HepG2 (cell line): ENCODE data around the gene ZNF683. TPM values are rescaled to one million over a fixed set of nuclear protein-coding genes. Genes with fewer than 3 reads are reported as not detected.

Source experiments
- ATF2 ChIP-seq: sonication (generic); formaldehyde crosslinking; IDR thresholded peaks from 2 replicates; pipeline ENCODE4 v1.4.0; 2020; ENCODE audit warnings: missing genetic modification reagents
- BCL6 ChIP-seq: IDR thresholded peaks from 2 replicates; pipeline ENCODE4 v1.6.1; 2016; ENCODE audit warnings: missing genetic modification reagents, missing compliant biosample characterization
- GATA4 ChIP-seq: sonication (generic); IDR thresholded peaks from 2 replicates; pipeline ENCODE4 v1.6.1; 2016; ENCODE audit warnings: antibody characterized with exemption, low read depth, borderline replicate concordance
- GATAD1 ChIP-seq: IDR thresholded peaks from 2 replicates; pipeline ENCODE4 v1.6.1; 2016; ENCODE audit warnings: missing genetic modification reagents, missing compliant biosample characterization
- HOMEZ ChIP-seq: IDR thresholded peaks from 2 replicates; pipeline ENCODE4 v1.6.1; 2016; ENCODE audit warnings: low read depth
- IKZF4 ChIP-seq: sonication (generic); formaldehyde crosslinking; IDR thresholded peaks from 2 replicates; pipeline ENCODE4 v1.5.1; 2020; ENCODE audit warnings: borderline replicate concordance, mild to moderate bottlenecking, low read depth, missing genetic modification reagents; ENCODE audit errors: not compliant biosample characterization
- ISX ChIP-seq: sonication (generic); formaldehyde crosslinking; conservative IDR thresholded peaks from 2 replicates; pipeline ENCODE4 v1.5.0; 2020; ENCODE audit warnings: missing genetic modification reagents
- KAT2B ChIP-seq: fragments of 150-350 bp; IDR thresholded peaks from 2 replicates; pipeline ENCODE4 v1.6.1; 2014; ENCODE audit warnings: low read depth, low read length, borderline replicate concordance
- MEF2D ChIP-seq: sonication (generic); formaldehyde crosslinking; IDR thresholded peaks from 2 replicates; pipeline ENCODE4 v1.5.1; 2020; ENCODE audit warnings: mild to moderate bottlenecking, missing genetic modification reagents
- MYNN ChIP-seq: sonication (generic); formaldehyde crosslinking; IDR thresholded peaks from 2 replicates; pipeline ENCODE4 v1.4.0; 2020; ENCODE audit warnings: mild to moderate bottlenecking, low read depth, missing genetic modification reagents
- RFX5 ChIP-seq: IDR thresholded peaks from 2 replicates; pipeline ENCODE4 v1.6.1; 2011; ENCODE audit warnings: low read depth, low read length, improper control_type of control experiment
- SETDB1 ChIP-seq: sonication (generic); formaldehyde crosslinking; IDR thresholded peaks from 2 replicates; pipeline ENCODE4 v1.5.1; 2020; ENCODE audit warnings: missing genetic modification reagents, mild to moderate bottlenecking, borderline replicate concordance
- SP1 ChIP-seq, 2 experiments: fragments of 450-650 bp in 1 of 2; sonication (generic) in 1 of 2; formaldehyde crosslinking in 1 of 2; IDR thresholded peaks; 2 replicates each; pipeline versions ENCODE4 v1.4.0 to v1.6.1; 2016 to 2020; ENCODE audit warnings: missing genetic modification reagents in 1 of 2
- ZFP41 ChIP-seq: sonication (generic); formaldehyde crosslinking; IDR thresholded peaks from 2 replicates; pipeline ENCODE4 v1.4.0; 2020; ENCODE audit warnings: mild to moderate bottlenecking, missing genetic modification reagents, borderline replicate concordance
- ZNF225 ChIP-seq: sonication (generic); formaldehyde crosslinking; IDR thresholded peaks from 2 replicates; pipeline ENCODE4 v1.4.0; 2020; ENCODE audit warnings: mild to moderate bottlenecking, missing genetic modification reagents
- ZNF232 ChIP-seq: sonication (generic); formaldehyde crosslinking; IDR thresholded peaks from 2 replicates; pipeline ENCODE4 v1.4.0; 2020; ENCODE audit warnings: missing genetic modification reagents, borderline replicate concordance
- ZNF274 ChIP-seq: sonication (generic); formaldehyde crosslinking; IDR thresholded peaks from 2 replicates; pipeline ENCODE4 v1.5.1; 2020; ENCODE audit warnings: mild to moderate bottlenecking, missing genetic modification reagents
- ZNF460 ChIP-seq: sonication (generic); formaldehyde crosslinking; IDR thresholded peaks from 2 replicates; pipeline ENCODE4 v1.5.1; 2020; ENCODE audit warnings: missing genetic modification reagents, mild to moderate bottlenecking, borderline replicate concordance
- ZNF501 ChIP-seq: sonication (generic); formaldehyde crosslinking; IDR thresholded peaks from 2 replicates; pipeline ENCODE4 v1.5.1; 2020; ENCODE audit warnings: mild to moderate bottlenecking, moderate library complexity, missing genetic modification reagents
- ZNF503 ChIP-seq: sonication (generic); formaldehyde crosslinking; IDR thresholded peaks from 2 replicates; pipeline ENCODE4 v1.4.0; 2020; ENCODE audit warnings: missing genetic modification reagents
- ZNF510 ChIP-seq: sonication (generic); formaldehyde crosslinking; IDR thresholded peaks from 2 replicates; pipeline ENCODE4 v1.4.0; 2020; ENCODE audit warnings: low read depth, mild to moderate bottlenecking, missing genetic modification reagents
- ZNF577 ChIP-seq: sonication (generic); formaldehyde crosslinking; IDR thresholded peaks from 2 replicates; pipeline ENCODE4 v1.4.0; 2020; ENCODE audit warnings: mild to moderate bottlenecking, low read depth, missing genetic modification reagents, borderline replicate concordance
- ZNF747 ChIP-seq: sonication (generic); formaldehyde crosslinking; IDR thresholded peaks from 2 replicates; pipeline ENCODE4 v1.8.1; 2023; ENCODE audit warnings: missing genetic modification reagents, mild to moderate bottlenecking, borderline replicate concordance
- ZNF850 ChIP-seq: sonication (generic); formaldehyde crosslinking; conservative IDR thresholded peaks from 2 replicates; pipeline ENCODE4 v1.9.0; 2021; ENCODE audit warnings: mild to moderate bottlenecking, missing genetic modification reagents
- polyA plus RNA-seq, 8 experiments: library from polyadenylated mRNA; depleted of rRNA in 3 of 8; stranded (reverse) in 7 of 8; unstranded in 1 of 8; fragments of >200 nt; fragmentation: Illumina TruSeq in 4 of 8; extraction: Trizol in 4 of 8; gene quantifications; 2 replicates each; pipeline versions ENCODE4 v1.2.1 to v1.2.3, GENCODE V29; 2011 to 2016; ENCODE audit warnings: low read depth in 4 of 8, missing spikeins in 1 of 8, mixed read lengths in 1 of 8; ENCODE audit not compliant: insufficient read depth in 1 of 8
- total RNA-seq, 5 experiments: library from RNA; depleted of rRNA; stranded (reverse); fragments of >200 nt; fragmentation: Illumina TruSeq; extraction: Trizol; gene quantifications; 2 replicates each; pipeline ENCODE4 v1.2.3, GENCODE V29; 2016; ENCODE audit warnings: low read depth in 1 of 5

ZNF683 gene
- total and polyA plus RNA-seq, 2 of the 13 experiments (the other 11 are each of a cell fraction or from before 2014, with no cell fraction given) = not detected

GRCh38 chr1:26350701-26351589 lies 21.6 kb downstream of the ZNF683 start (continued):
- TF ChIP-seq BCL6 (CRISPR knock-in tag) (0 out of 2 replicates have a peak, but pooled peaks have one; percentile 33), GATA4 (peak; percentile 76; the same call in 1 of the 2 replicates), ZFP41 (no peak), SP1 (IDR thresholded peaks at IDR 0.05) (no peak), SP1 (CRISPR knock-in tag; IDR thresholded peaks at IDR 0.05) (no peak), ZNF850 (CRISPR knock-in tag) (no peak), ZNF577 (no peak), ZNF232 (CRISPR knock-in tag) (no peak), ZNF460 (peak; percentile 32; the same call in 1 of the 2 replicates), MYNN (CRISPR knock-in tag) (no peak), RFX5 (0 out of 2 replicates have a peak, but pooled peaks have one; percentile 38), ZNF510 (CRISPR knock-in tag) (0 out of 2 replicates have a peak, but pooled peaks have one; percentile 6), ZNF274 (CRISPR knock-in tag) (0 out of 2 replicates have a peak, but pooled peaks have one; percentile 25), HOMEZ (CRISPR knock-in tag) (0 out of 2 replicates have a peak, but pooled peaks have one; percentile 34), ZNF501 (CRISPR knock-in tag) (no peak), KAT2B (no peak), GATAD1 (CRISPR knock-in tag) (peak; percentile 53; the same call in 1 of the 2 replicates), ZNF747 (peak; percentile 79; the same call in 1 of the 2 replicates), MEF2D (CRISPR knock-in tag) (peak; percentile 87; the same call in 1 of the 2 replicates), ZNF225 (peak; percentile 61; the same call in 1 of the 2 replicates), IKZF4 (CRISPR knock-in tag) (no peak), ATF2 (CRISPR knock-in tag) (peak; percentile 62; the same call in 1 of the 2 replicates), ZNF503 (peak; percentile 87; the same call in 1 of the 2 replicates), SETDB1 (CRISPR knock-in tag) (no peak), ISX (CRISPR knock-in tag) (no peak)
